ENCODE data around the gene TASP1.
A peak's percentile ranks its signal among the peaks of the same experiment; 100 is the strongest.

TASP1 gene

GRCh38 chr20:13571662-13572061 is 67.1 kb downstream of the TASP1 start:
- no peak for DNase-seq (ENCODE audit: low read depth)

GRCh38 chr20:13567663-13568062 is 71.1 kb downstream of the TASP1 start:
- no peak for DNase-seq (ENCODE audit: low read depth)

- no peak for DNase-seq (ENCODE audit: low read depth)
Measured at GRCh38 chr20:13563854-13564253, 74.9 kb downstream of the TASP1 start.

DNA sequence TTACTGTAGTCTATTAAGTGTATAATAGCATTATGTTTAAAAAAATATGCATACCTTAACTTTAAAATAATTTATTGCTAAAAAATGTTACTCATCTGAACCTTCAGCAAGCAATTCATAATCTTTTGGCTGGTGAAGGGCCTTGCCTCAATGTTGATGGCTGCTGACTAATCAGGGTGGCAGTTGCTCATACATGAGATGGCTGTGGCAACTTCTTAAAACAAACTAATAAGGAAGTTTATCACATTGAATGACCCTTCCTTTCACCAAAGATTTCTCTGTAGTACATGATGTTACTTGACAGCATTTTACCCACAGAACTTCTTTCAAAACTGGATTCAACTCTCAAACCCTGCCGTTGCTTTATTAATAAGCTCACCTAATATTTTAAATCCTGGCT is 84.0 kb downstream of the TASP1 start:
- peak; percentile 47 for DNase-seq (ENCODE audit: low read depth)

DNA sequence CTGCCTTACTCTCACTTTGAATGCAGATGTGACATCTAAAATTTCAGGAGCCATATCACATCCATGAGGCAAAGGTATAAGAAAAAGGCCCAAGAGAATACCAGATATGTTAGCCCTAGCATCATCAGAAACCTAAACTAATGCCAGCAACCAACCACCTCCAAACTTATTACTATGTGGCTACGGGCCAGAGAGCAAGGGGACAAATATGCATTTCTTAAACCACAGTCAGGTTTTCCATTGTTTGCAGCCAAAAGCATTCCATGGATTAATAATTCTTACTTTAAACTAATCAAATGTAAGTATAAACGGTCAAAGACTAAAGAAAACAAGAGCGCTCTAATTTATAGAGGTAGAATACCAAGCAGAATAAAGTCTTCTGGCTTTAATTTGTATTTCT is 84.7 kb downstream of the TASP1 start:
- peak; percentile 17 for DNase-seq (ENCODE audit: low read depth)

GRCh38 chr20:13552061-13552460 is 86.7 kb downstream of the TASP1 start:
- DNase-seq (ENCODE audit: low read depth), result peak; percentile 1

GRCh38 chr20:13549451-13549850 is 89.3 kb downstream of the TASP1 start:
- no peak for DNase-seq (ENCODE audit: low read depth)

DNA sequence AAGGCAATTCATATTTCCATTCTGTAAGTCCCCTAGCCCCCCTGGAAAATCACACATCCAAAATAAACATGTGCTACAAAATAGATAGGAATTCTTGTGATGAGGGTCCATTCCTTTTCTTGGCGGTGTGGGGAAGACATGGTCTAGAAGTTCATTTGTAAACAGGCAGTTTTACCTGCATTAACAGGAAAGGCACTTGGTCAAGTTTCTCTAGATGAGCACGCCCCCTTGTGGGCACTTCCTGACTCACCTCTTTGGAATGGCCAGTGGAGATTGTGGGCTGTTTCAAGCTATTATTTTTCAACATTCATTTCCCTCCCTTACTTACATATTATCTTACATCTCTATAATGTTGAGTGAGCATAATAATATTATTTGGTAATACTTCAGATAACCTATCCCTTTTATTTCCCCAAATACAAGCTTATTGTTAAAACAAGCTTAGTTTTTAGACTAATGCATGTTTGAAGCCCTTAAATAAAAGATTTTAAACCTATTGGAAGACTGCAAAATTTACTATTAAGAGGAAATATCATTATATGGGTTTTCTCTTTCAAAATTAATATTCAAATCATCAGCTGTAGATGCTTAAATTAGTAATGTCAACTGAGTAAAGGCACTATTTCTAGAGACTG is 92.1 kb downstream of the TASP1 start:
- peak; percentile 71 for DNase-seq (ENCODE audit: low read depth)

GRCh38 chr20:13545790-13546189 is 92.9 kb downstream of the TASP1 start:
- DNase-seq (ENCODE audit: low read depth), result no peak

- no peak for DNase-seq (ENCODE audit: low read depth)
Measured at GRCh38 chr20:13543783-13544182, 94.9 kb downstream of the TASP1 start.

GRCh38 chr20:13535627-13536026 is 103.1 kb downstream of the TASP1 start:
- no peak for DNase-seq (ENCODE audit: low read depth)

DNA sequence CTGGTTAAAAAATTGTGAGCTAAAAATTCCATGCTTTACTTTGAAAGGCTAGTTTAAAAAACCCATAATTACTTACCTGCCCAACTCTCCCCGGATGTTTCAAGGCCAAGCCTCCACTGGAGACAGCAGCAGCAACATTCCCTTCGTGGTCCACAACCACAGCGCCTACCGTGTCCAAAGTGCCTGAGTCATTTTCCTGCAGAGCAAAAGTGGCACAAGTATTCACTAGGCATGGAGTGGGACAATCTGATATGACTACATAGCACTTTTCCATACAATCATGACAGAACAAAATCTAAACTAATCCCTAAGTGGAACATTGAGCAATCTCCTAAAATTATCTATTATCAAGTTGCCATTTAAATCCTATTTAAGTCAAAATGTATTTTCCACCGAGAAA is 104.8 kb downstream of the TASP1 start:
- peak; percentile 30 for DNase-seq (ENCODE audit: low read depth)

DNA sequence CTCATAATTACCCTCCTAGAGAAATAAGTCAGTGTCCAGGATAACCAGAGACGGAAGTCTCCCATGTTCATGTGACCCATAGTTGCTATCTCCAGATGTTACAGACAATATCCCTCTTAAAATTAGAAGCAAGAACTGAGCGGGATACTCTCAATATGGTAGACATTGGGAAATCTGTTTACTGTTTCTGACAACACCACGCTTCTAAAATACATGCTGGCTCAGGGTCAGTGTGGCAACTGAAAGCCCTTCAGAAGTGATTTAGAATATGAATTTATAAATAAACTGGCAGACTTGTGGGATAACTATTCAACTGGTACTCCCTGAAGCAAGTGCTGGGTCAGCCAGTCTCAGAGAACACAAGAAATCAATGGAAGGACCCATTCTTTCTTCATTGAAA is 108.6 kb downstream of the TASP1 start:
- DNase-seq (ENCODE audit: low read depth), result no peak

GRCh38 chr20:13526551-13526950 is 112.2 kb downstream of the TASP1 start:
- DNase-seq (ENCODE audit: low read depth), result peak; percentile 59

DNA sequence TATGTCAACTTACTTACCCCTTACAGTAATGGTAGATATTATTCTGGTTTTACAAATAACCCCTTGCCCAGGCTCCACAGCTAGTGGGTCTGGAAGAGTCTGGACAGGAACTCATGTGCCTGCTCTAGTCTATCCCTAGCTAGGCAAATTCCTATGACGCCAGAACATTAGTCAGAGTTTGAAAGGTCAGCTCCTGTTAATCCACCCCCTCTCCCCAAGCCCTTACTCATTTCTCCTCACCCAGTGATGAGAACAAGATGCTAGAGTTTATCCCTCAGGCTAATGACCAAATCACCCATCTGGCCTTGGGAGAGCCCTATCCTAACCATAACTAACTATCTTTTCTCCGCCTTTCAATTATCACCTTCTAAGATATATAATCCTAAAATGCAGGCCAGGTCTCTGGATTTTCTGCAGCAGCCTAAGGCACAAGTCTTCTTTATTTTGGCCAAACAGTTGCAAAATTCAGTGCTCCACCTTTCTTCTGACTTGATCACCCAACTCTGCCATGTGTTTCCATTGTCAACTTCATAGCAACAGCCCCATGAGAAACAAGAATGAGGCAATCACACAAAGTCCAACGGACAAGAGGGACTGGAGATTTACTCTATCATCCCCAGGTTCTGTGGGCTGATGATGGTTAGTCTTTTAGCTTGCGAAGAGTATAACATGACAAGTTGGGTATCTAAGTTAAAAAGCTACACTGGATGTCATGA is 113.3 kb downstream of the TASP1 start:
- DNase-seq (ENCODE audit: low read depth), result peak; percentile 97

GRCh38 chr20:13524339-13524738 is 114.4 kb downstream of the TASP1 start:
- DNase-seq (ENCODE audit: low read depth), result no peak

- DNase-seq (ENCODE audit: low read depth), result no peak
Measured at GRCh38 chr20:13517831-13518230, 120.9 kb downstream of the TASP1 start.

DNA sequence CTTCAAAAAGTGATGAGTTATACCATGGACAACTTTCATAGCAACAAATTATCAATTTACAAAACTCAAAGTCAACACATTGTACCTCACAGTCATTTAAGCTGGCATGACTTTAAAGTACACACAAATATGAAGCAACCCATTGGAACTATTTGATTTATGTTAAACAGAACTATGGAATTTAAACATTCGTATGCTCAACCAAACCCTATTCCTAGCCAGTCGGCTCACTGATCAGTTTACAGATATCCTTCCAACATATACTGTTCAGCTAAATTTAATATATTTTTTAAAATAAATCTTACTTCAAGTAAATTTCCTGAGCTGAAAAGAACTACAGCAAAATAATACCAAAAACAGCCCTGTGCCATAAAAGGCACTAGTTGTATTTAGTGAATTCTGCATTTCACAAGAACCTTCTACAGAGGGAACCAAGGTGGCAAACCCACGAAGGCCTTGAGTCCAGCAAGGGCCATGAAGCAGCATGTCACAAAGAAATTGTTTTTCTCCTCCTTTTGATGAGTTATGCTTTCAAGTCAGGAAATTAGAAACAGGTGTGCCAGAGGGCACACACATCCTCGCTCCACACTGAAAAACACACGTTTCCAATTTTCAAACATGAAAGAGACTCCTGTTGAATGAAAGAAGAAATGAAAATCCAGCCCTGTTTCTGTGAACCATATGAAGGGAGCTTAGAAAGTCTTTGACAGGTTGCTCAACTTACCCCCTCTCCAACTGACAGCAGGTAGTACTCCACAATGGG is 122.8 kb downstream of the TASP1 start:
- no peak for DNase-seq (ENCODE audit: low read depth)

GRCh38 chr20:13515291-13515690 is 123.4 kb downstream of the TASP1 start:
- no peak for DNase-seq (ENCODE audit: low read depth)

- DNase-seq (ENCODE audit: low read depth), result no peak
Measured at GRCh38 chr20:13510837-13511488, 127.8 kb downstream of the TASP1 start.

GRCh38 chr20:13507646-13508045 is 131.1 kb downstream of the TASP1 start:
- no peak for DNase-seq (ENCODE audit: low read depth)

GRCh38 chr20:13501500-13501899 is 137.2 kb downstream of the TASP1 start:
- no peak for DNase-seq (ENCODE audit: low read depth)

GRCh38 chr20:13494019-13494418 is 144.7 kb downstream of the TASP1 start:
- DNase-seq (ENCODE audit: low read depth), result peak; percentile 58

Data from iris pigment epithelial cell (primary cell).